CD4-positive, alpha-beta T cell (primary cell): ENCODE results near the gene TMEM132D. TPM values are rescaled to one million over a fixed set of nuclear protein-coding genes. Genes with fewer than 3 reads are reported as not detected.

Source experiments
- ATAC-seq: fragments of 200-7000 bp; cut with Tn5 transposase; one replicate; pipeline ENCODE4 v1.10.0; 2022; ENCODE audit warnings: mild to moderate bottlenecking; ENCODE audit not compliant: poor library complexity
- CTCF ChIA-PET: fragments of 350-600 bp; sonication (Branson Sonifier 250); formaldehyde crosslinking; loops from one replicate; lab custom pipeline; 2021; ENCODE audit warnings: antibody characterized with exemption, inconsistent platforms; lab: Charles Lee
- POLR2A ChIA-PET: fragments of 350-600 bp; sonication (Branson Sonifier 250); formaldehyde crosslinking; loops from one replicate; lab custom pipeline; 2021; ENCODE audit warnings: antibody characterized with exemption, inconsistent platforms; lab: Charles Lee
- DNase-seq, 14 experiments: peaks; one replicate each; pipeline ENCODE4 v3.0.0-alpha.2; 2013 to 2020; ENCODE audit warnings: mixed read lengths in 2 of 14
- H3K27ac ChIP-seq, 2 donors: one replicate each; pipeline versions ENCODE4 v1.5.1 to v1.7.0; 2013; ENCODE audit warnings: low read length in 2 of 2, low read depth in 1 of 2, mild to moderate bottlenecking in 1 of 2
- H3K27me3 ChIP-seq, 2 experiments: 1 replicate in 1 of 2; 2 replicates in 1 of 2; pipeline versions ENCODE4 v1.6.1 to v1.7.0; 2013; ENCODE audit warnings: low read length in 2 of 2, control low read depth in 1 of 2, mild to moderate bottlenecking in 1 of 2, moderate library complexity in 1 of 2; ENCODE audit not compliant: insufficient read depth in 2 of 2, control insufficient read depth in 1 of 2
- H3K36me3 ChIP-seq: one replicate; pipeline ENCODE4 v1.6.1; 2013; ENCODE audit warnings: low read length, control low read depth; ENCODE audit not compliant: insufficient read depth
- H3K4me1 ChIP-seq: one replicate; pipeline ENCODE4 v1.6.1; 2013; ENCODE audit warnings: low read length, control low read depth; ENCODE audit not compliant: insufficient read depth
- H3K4me3 ChIP-seq: one replicate; pipeline ENCODE4 v1.5.1; 2013; ENCODE audit warnings: mild to moderate bottlenecking, low read length, moderate library complexity
- H3K9me3 ChIP-seq, 2 experiments: 1 replicate in 1 of 2; 2 replicates in 1 of 2; pipeline versions ENCODE4 v1.6.1 to v1.7.0; 2013; ENCODE audit warnings: low read length in 2 of 2, mild to moderate bottlenecking in 2 of 2, control low read depth in 1 of 2, moderate library complexity in 1 of 2; ENCODE audit not compliant: control insufficient read depth in 1 of 2, insufficient read depth in 1 of 2
- H3K27ac Mint-ChIP-seq: one replicate; pipeline ENCODE4 v1.8.0; 2020; ENCODE audit warnings: mixed read lengths
- H3K27me3 Mint-ChIP-seq: one replicate; pipeline ENCODE4 v1.8.0; 2021; ENCODE audit warnings: mixed read lengths
- H3K36me3 Mint-ChIP-seq: one replicate; pipeline ENCODE4 v1.8.0; 2021; ENCODE audit warnings: low read depth, mixed read lengths
- H3K4me1 Mint-ChIP-seq: one replicate; pipeline ENCODE4 v1.8.0; 2021; ENCODE audit warnings: low read depth, mixed read lengths
- H3K4me3 Mint-ChIP-seq: one replicate; pipeline ENCODE4 v1.8.0; 2020; ENCODE audit warnings: mild to moderate bottlenecking, mixed read lengths
- H3K9me3 Mint-ChIP-seq: one replicate; pipeline ENCODE4 v1.8.0; 2020; ENCODE audit warnings: mixed read lengths
- intact Hi-C, 2 experiments: fragments of 100-400 bp; cut with DNase I in 1 of 2; cut with micrococcal nuclease in 1 of 2; formaldehyde crosslinking; loops; one replicate each; pipeline versions ENCODE4 v1.15.1 to v1.9.0; 2023 to 2025; cut with DNase I, micrococcal nuclease
- total RNA-seq, 174 experiments: library from RNA in 2 of 174; stranded (reverse) in 2 of 174; gene quantifications; one replicate each; pipeline ENCODE4 v1.2.3 and lab custom pipeline; 2021 to 2026
- TF ChIP-seq, protein P1 (sequence below): fragments of 200-600 bp; IDR thresholded peaks from one replicate; pipeline ENCODE4 v1.8.0; 2022; ENCODE audit warnings: antibody characterized with exemption, mild to moderate bottlenecking

TMEM132D gene
- total RNA-seq, 2 experiments from 2014 or later, result not detected

DNA sequence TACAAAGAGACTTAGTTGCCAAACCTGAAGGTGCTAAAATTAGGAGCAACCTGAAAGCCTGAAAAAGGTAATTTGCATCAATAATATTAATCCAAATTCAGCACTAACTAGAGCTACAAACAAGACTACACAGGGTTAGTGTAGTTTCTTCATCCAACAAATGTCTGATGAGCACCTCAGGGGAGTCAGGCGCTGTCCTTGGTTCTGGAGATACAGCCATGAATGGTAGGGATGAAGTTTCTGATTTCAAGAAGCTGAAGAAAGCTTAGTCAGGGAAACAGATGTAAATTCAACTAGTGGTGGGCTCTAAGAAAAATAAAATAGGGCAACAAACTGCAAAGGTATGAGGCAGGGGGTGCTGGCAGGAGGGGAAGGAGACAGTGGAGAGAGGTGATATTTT is 784.3 kb downstream of the TMEM132D start:
- Mint-ChIP-seq H3K4me1 (no peaks in the 10 kb centered on the region), H3K27me3 (peaks cover 7% of the 10 kb centered on the region), H3K4me3 (no peak overlapping the region), H3K36me3 (no peaks in the 10 kb centered on the region), H3K9me3 (no peaks in the 10 kb centered on the region), H3K27ac (no peak overlapping the region)
- Histone ChIP-seq H3K36me3 (no peaks in the 10 kb centered on the region), H3K4me1 (no peaks in the 10 kb centered on the region), H3K4me3 (no peak overlapping the region), H3K9me3 (peaks cover 0 to 7% of the 10 kb centered on the region in 2 experiments), H3K27me3 (peaks cover 0 to under 1% of the 10 kb centered on the region in 2 experiments), H3K27ac (no peak overlapping the region)
- DNase-seq (no peak), ATAC-seq (no peak)
- intact Hi-C loops, result no loop called here
- POLR2A ChIA-PET, result no interaction called here
- TF ChIP-seq, protein P1, sequence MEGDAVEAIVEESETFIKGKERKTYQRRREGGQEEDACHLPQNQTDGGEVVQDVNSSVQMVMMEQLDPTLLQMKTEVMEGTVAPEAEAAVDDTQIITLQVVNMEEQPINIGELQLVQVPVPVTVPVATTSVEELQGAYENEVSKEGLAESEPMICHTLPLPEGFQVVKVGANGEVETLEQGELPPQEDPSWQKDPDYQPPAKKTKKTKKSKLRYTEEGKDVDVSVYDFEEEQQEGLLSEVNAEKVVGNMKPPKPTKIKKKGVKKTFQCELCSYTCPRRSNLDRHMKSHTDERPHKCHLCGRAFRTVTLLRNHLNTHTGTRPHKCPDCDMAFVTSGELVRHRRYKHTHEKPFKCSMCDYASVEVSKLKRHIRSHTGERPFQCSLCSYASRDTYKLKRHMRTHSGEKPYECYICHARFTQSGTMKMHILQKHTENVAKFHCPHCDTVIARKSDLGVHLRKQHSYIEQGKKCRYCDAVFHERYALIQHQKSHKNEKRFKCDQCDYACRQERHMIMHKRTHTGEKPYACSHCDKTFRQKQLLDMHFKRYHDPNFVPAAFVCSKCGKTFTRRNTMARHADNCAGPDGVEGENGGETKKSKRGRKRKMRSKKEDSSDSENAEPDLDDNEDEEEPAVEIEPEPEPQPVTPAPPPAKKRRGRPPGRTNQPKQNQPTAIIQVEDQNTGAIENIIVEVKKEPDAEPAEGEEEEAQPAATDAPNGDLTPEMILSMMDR, result no peak
- CTCF ChIA-PET, result no interaction called here

DNA sequence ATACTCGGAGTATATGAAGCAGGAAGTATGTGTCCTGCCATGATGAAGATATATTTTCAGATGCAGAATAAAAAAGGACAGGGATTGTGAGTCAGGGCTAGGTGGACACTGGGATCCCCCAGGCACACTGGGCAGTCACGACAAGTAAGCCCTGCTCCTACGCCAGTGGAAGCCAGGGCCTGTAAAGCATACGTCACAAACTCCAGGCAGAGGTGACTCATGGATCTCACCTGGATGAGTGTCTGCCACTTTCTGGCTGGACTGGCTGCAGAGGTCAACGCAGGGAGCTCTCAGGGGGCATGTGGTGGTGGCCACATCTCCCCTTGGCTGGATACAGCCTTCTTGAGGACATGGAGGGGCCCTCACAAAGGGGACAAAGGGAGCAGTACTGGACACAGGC is 788.3 kb downstream of the TMEM132D start:
- H3K9me3 ChIP-seq, result peaks cover 0 to 15% of the 10 kb centered on the region in 2 experiments
- Mint-ChIP-seq H3K27me3 (peaks cover 7% of the 10 kb centered on the region), H3K4me1 (no peaks in the 10 kb centered on the region), H3K4me3 (no peak overlapping the region), H3K9me3 (no peaks in the 10 kb centered on the region), H3K27ac (no peak overlapping the region), H3K36me3 (no peaks in the 10 kb centered on the region)
- H3K27me3 ChIP-seq, result peaks cover 0 to 2% of the 10 kb centered on the region in 2 experiments
- intact Hi-C loops, result no loop called here
- H3K4me3 ChIP-seq, result no peak overlapping the region
- ChIA-PET POLR2A (no interaction called here), CTCF (no interaction called here)
- ATAC-seq, result no peak
- H3K27ac ChIP-seq, result no peak overlapping the region
- TF ChIP-seq, protein P1, result no peak
- DNase-seq, result no peak
- H3K4me1 ChIP-seq, result no peaks in the 10 kb centered on the region
- no peaks in the 10 kb centered on the region for H3K36me3 ChIP-seq

DNA sequence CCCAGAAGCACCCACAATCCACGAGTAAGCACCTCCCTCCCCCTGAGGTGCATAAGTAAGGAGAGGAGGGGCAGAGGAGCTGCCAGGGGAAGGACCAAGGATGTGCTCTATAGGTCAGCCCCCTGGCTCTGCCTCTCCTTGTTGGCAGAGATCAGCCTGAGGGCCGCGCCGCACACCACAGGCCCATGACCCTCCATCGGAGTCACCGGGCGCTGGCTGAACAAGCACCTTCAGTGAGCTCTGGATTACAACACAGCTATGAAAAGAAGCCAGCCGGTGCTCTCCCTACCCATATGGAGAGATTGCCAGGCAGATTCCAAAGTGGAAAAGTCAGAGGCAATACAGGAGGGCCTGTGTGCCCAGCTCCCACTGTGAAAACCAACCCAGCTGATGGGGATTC is 793.2 kb downstream of the TMEM132D start:
- H3K27me3 Mint-ChIP-seq, result peaks cover 7% of the 10 kb centered on the region
- Histone ChIP-seq H3K36me3 (no peaks in the 10 kb centered on the region), H3K9me3 (peaks cover 4 to 22% of the 10 kb centered on the region in 2 experiments), H3K27me3 (peaks cover 0 to 2% of the 10 kb centered on the region in 2 experiments), H3K4me3 (no peak overlapping the region), H3K27ac (no peak overlapping the region), H3K4me1 (no peaks in the 10 kb centered on the region)
- POLR2A ChIA-PET, result no interaction called here
- H3K36me3 Mint-ChIP-seq, result no peaks in the 10 kb centered on the region
- intact Hi-C loops, result no loop called here
- TF ChIP-seq, protein P1, result no peak
- H3K9me3 Mint-ChIP-seq, result peaks cover 11% of the 10 kb centered on the region
- H3K4me3 Mint-ChIP-seq, result no peak overlapping the region
- H3K4me1 Mint-ChIP-seq, result no peaks in the 10 kb centered on the region
- ATAC-seq, result no peak
- no peak for DNase-seq
- no peak overlapping the region for H3K27ac Mint-ChIP-seq
- CTCF ChIA-PET, result no interaction called here
